Endothelial cell (in vitro differentiated cells): ENCODE data around the gene PRKCZ. TPM values are rescaled to one million over a fixed set of nuclear protein-coding genes. Genes with fewer than 3 reads are reported as not detected.

Experiments used
- DNase-seq: peaks from one replicate; pipeline ENCODE4 v3.0.0; 2021; ENCODE audit warnings: low spot score
- H3K27ac Mint-ChIP-seq: one replicate; pipeline ENCODE4 v1.8.0; 2021; ENCODE audit warnings: mixed read lengths, inconsistent platforms; ENCODE audit not compliant: unreplicated experiment
- H3K27me3 Mint-ChIP-seq: one replicate; pipeline ENCODE4 v1.8.0; 2021; ENCODE audit warnings: mild to moderate bottlenecking, moderate library complexity, mixed read lengths, inconsistent platforms; ENCODE audit not compliant: unreplicated experiment
- H3K36me3 Mint-ChIP-seq: one replicate; pipeline ENCODE4 v1.8.0; 2021; ENCODE audit warnings: mild to moderate bottlenecking, low read depth, mixed read lengths, inconsistent platforms; ENCODE audit not compliant: unreplicated experiment
- H3K4me1 Mint-ChIP-seq: one replicate; pipeline ENCODE4 v1.8.0; 2021; ENCODE audit warnings: mild to moderate bottlenecking, mixed read lengths, inconsistent platforms; ENCODE audit not compliant: unreplicated experiment
- H3K4me3 Mint-ChIP-seq: one replicate; pipeline ENCODE4 v1.8.0; 2021; ENCODE audit warnings: mild to moderate bottlenecking, mixed read lengths, inconsistent platforms; ENCODE audit not compliant: unreplicated experiment
- H3K9me3 Mint-ChIP-seq: one replicate; pipeline ENCODE4 v1.8.0; 2021; ENCODE audit warnings: mixed read lengths, inconsistent platforms; ENCODE audit not compliant: unreplicated experiment
- CTCF ChIP-seq: fragments of 200-600 bp; sonication (generic); IDR thresholded peaks from one replicate; pipeline ENCODE4 v1.5.0; 2021; ENCODE audit warnings: antibody characterized with exemption; ENCODE audit not compliant: unreplicated experiment
- total RNA-seq: library from RNA; stranded (reverse); fragmentation: NEBNext Ultra II Directional; extraction: Animal tissue kit (Norgen Biotek cat#: 25700); gene quantifications from one replicate; pipeline ENCODE4 v1.2.1, GENCODE V29; 2021; ENCODE audit not compliant: unreplicated experiment

PRKCZ gene
- total RNA-seq, 1 donor from 2014 or later = 23.1 TPM

GRCh38 chr1:2203671-2204414, 153.6 kb downstream of the PRKCZ start:
- Mint-ChIP-seq H3K36me3 (no peaks in the 10 kb centered on the region), H3K4me1 (no peaks in the 10 kb centered on the region), H3K27ac (no peak overlapping the region), H3K4me3 (no peak overlapping the region), H3K27me3 (peaks cover 15% of the 10 kb centered on the region), H3K9me3 (no peaks in the 10 kb centered on the region)
- TF ChIP-seq CTCF = no peak
- DNase-seq = no peak

GRCh38 chr1:2204415-2205190, 154.4 kb downstream of the PRKCZ start:
- Mint-ChIP-seq H3K27ac (no peak overlapping the region), H3K9me3 (no peaks in the 10 kb centered on the region), H3K36me3 (peaks cover 3% of the 10 kb centered on the region), H3K27me3 (peaks cover 15% of the 10 kb centered on the region), H3K4me1 (peaks cover 2% of the 10 kb centered on the region), H3K4me3 (no peak overlapping the region)
- DNase-seq = peak; percentile 84
- no peak for TF ChIP-seq CTCF

- Mint-ChIP-seq H3K9me3 (no peaks in the 10 kb centered on the region), H3K27me3 (peaks cover 11% of the 10 kb centered on the region), H3K4me3 (no peak overlapping the region), H3K4me1 (peaks cover 2% of the 10 kb centered on the region), H3K36me3 (peaks cover 3% of the 10 kb centered on the region), H3K27ac (no peak overlapping the region)
- peak; percentile 94 for DNase-seq
- TF ChIP-seq CTCF = no peak
These were observed 155.2 kb downstream of the PRKCZ start for GRCh38 chr1:2205191-2205952.

GRCh38 chr1:2206813-2207487, 156.7 kb downstream of the PRKCZ start:
- no peak for TF ChIP-seq CTCF
- Mint-ChIP-seq H3K4me3 (no peak overlapping the region), H3K27ac (no peak overlapping the region), H3K9me3 (no peaks in the 10 kb centered on the region), H3K4me1 (peaks cover 2% of the 10 kb centered on the region), H3K27me3 (peaks cover 10% of the 10 kb centered on the region), H3K36me3 (peaks cover 3% of the 10 kb centered on the region)
- no peak for DNase-seq
